ENCODE data around the gene CSF1R.

Gene CSF1R

DNA sequence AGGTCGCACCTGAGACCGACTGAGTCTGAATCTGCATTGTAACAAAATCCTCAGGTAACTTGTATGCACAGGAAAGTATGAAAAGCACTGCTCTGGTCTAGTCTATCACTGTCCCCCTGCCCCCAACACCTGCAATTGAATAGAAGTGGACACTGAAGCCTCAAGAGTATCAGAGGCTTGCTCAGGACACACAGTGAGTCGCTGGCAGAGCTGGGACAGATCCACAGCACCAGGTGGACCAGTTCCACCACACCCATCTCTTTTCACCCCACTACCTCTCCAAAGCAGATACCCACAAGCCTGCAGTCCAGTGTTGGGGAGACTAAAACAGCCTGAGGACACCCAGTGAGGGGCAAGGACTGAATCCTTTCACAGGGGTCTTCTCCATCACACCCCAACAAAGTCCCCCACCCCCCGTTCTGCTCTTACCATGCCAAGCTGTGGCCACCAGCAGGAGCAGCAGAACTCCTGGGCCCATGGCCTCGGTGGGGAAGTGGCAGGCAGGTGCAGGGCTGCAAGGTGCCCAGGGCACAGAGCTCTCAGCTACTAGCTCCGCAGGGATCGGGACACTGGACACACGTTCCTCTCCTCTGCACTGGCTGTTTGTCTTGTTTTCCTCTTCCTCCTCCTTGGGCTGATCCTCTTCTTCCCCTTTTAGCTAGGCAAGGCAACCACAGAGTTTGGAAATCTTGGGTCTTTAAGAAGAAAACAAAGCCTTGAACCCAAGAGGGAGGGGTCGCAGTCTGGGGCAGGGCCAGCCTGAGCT lies at the start of gene CSF1R:
Gene CSF1R (minus strand): TSS at position 605 of the 766 bp plus-strand sequence. CDS start 127 bp downstream, at position 478.
- no peak for DNase-seq

GRCh38 chr5:150135557-150136304 lies 49.4 kb upstream of the CSF1R start:
- DNase-seq = no peak

DNA sequence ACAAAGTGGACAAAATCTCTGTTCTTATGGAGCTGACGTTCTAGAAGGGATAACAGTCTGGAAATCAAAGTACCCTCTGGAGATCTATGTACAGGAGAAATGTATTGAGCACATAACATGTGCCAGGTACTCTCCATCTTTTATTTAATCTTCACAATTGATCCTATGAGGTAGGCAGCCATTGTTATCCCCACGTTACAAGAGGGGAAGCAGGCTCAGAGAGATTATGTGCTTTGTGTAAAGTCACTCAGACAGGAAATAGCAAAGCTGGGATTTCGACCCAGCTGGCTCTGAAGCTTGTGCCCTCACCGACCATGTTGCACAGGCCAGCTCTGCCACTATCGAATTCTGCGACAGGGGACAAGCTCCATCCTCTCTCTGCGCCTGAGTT lies 47.8 kb upstream of the CSF1R start:
- no peak for DNase-seq

DNA sequence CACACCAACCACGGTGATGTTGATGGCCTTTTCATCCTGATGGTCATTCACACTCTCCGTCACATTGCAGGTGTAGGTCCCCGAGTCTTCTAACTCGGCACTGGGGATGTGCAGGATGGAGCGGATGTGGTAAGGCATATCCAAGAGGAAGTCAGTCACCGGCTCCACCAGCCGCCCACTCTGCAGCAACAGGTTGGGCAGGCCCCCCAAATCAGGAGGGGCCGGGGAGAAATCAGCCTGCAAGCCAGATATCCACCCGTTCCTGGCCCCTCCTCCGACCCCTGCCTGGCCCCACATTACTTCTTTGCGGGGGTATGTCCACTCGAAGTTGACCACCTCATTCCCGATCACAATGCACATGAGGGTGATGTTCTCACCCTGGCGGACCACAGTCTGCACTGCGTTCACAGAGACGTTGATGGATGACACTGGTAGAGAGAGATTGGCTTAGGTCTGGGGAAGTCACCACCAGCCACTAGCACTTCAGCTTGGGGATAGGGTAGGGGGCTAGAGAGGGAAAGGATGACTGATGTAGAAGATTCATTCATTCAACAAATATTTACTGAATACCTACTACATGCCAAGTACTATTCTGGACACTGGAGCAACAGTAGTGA lies 47.3 kb upstream of the CSF1R start:
- no peak for DNase-seq

DNA sequence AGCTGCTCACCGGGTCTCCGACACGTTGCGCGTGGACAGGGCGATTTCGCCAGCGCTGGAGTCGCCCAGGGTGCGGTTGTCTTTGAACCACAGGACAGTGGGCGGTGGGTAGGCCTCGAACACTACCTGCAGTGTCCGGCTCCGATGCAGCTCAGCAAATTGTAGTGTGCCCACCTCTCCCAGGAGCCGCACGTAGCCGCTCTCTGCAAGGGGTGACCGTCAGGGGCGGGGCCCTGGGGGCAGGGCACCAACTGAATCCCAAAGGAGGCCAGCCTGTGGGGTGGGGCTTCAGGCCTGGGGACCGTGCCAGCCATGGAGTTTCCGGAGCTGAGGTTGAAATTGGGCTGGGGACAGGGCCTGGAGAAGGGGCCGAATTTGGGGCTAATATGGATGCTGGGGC lies 46.4 kb upstream of the CSF1R start:
- DNase-seq = no peak

DNA sequence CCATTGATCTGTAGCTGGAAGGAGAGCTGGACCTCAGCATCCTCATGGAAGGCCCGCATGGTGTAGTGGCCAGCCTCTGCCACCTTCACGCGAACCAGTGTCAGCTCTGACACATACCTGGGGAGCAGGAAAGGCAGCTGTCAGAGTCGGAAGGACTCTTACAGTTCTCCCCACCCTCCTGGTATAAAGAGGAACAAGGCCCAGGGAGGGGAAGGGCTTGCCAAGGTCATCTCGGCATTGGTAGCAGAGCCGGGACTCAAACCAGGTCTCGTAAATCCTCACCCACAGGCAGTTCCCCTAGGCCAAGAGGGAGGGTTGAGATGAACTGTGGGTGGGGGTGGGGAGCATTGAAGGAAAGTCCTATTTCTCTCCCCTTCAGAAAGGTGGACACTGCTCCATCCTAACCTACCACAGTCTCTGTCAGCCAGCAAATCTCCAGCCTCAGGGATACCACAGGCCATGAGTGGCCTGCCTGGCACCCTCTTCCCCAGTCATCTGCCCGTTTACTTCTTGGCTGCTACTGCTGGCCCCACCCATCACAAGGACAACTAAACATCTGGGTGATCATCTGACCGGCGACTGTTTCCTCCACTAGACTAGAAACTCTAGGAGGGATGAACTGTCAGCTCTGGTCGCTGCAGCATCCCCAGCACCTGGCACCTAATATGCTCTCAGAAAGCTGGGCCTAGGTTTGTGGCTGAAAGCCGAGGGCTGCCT lies 45.8 kb upstream of the CSF1R start:
- DNase-seq = no peak

DNA sequence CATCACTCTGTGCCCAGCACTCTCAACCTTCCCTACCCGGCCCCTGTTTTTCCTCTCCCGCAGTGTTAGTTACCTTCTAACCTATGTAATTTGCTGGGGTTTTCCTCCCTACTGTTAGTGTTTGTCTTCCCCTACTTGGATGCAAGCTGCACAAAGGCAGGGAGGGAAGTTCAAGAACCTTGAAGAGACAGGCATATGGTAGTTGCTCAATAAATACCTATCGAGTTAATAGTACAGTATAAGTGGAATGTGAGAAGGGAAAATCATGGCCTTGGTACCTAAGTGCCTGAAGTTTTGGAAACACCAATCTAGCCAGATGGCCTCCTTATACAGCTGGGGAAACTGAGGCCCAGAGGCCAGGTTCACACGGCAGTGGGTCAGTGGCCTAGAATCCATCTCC lies 45.1 kb upstream of the CSF1R start:
- no peak for DNase-seq

GRCh38 chr5:150130493-150130922 lies 44.2 kb upstream of the CSF1R start:
- no peak for DNase-seq

DNA sequence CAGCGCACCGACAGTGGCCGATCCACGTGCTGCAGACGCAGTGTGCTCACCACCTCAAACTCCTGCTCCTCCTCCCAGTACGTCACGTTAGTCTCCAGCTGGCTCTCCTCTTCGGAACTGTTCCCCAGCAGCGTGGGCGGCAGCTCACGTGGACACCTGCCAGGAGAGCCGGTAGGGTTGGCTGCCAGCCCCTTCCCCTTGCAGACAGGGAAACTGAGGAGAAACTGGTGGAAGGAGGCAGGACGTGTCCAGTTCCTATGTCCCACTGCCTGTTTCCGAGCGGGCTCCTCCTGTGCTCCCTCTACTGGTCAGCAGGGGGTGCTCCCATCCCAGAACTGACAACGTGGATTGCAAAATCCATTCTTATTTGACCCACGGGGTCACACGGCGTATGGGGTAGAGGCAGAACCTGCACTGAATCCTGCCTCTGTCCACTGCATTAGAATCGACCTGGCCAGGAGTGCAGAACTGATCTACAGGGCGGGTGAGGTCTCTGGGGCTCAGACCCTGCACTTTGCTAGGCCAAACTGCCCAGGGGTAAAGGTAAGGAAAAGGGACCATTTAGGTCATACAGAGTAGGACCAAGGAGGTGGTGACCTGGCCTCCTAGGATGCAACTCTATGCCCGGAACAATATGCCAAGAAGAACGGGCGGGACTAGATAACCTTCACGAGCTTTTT lies 43.6 kb upstream of the CSF1R start:
- peak in 51 of 58 donors; percentile 20 to 75 (median 47) for DNase-seq

DNA sequence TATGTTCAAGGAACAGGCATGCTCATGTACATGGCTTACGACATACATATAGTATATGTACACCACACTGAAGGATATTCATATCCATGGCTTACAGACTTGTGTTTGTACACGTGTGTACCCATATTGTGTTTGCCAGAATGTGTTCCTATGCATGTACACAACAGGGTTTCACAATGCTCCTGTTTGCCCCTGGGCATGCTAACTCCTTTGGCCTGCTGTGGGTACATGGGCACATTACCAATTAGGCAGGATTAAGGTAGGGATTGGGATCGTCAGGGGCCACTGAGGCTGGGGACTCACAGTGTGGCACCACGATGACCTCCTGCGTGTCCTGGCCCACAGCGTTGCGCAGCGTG lies 43.1 kb upstream of the CSF1R start:
- DNase-seq = no peak

GRCh38 chr5:150126921-150127265 lies 40.5 kb upstream of the CSF1R start:
- DNase-seq = no peak

- no peak for DNase-seq
Measured at GRCh38 chr5:150126199-150126920, 40.0 kb upstream of the CSF1R start.

GRCh38 chr5:150125334-150125733 lies 39.0 kb upstream of the CSF1R start:
- DNase-seq = no peak

- no peak for DNase-seq
Measured at GRCh38 chr5:150124596-150124995, 38.2 kb upstream of the CSF1R start.

DNA sequence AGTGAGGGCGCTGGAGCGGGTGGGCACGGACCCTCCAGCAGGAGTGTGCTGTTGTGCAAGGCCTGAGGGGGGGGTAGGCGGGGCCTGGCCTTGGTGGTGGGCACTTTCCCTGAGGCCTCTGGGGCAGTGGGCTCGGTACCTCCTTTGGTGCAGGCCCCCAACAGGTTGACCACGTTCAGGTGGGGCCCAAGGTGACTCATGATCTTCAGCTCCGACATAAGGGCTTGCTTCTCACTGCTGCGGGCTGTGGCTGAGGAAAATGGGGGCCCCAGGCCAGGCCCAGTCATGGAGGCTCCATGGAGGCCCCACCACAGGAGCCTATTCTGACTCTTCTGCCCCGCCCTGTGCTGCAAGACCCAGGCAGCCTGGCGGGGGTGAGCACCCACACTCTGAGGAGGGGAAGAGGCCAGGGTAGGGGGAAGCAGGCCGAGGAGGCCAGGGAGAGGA lies 37.8 kb upstream of the CSF1R start:
- no peak for DNase-seq

DNA sequence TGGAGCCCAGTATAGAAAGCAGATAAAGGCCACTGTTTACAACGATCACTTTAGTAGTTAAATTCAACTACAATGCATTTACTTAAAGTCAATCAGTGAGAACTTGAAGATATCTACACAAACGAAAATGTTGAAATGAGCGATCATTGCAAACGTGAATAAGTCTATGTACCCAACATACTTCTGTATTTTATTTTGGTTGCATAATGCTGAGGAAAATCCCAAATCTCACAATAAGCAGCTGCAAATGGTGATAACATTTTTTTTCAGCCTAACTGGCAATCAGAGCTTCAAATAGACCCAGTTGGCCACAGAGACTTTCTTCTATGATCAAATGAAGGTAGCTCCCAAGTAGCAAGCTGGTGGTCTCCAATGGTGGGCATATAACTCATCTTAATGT lies 37.2 kb upstream of the CSF1R start:
- DNase-seq = no peak

DNA sequence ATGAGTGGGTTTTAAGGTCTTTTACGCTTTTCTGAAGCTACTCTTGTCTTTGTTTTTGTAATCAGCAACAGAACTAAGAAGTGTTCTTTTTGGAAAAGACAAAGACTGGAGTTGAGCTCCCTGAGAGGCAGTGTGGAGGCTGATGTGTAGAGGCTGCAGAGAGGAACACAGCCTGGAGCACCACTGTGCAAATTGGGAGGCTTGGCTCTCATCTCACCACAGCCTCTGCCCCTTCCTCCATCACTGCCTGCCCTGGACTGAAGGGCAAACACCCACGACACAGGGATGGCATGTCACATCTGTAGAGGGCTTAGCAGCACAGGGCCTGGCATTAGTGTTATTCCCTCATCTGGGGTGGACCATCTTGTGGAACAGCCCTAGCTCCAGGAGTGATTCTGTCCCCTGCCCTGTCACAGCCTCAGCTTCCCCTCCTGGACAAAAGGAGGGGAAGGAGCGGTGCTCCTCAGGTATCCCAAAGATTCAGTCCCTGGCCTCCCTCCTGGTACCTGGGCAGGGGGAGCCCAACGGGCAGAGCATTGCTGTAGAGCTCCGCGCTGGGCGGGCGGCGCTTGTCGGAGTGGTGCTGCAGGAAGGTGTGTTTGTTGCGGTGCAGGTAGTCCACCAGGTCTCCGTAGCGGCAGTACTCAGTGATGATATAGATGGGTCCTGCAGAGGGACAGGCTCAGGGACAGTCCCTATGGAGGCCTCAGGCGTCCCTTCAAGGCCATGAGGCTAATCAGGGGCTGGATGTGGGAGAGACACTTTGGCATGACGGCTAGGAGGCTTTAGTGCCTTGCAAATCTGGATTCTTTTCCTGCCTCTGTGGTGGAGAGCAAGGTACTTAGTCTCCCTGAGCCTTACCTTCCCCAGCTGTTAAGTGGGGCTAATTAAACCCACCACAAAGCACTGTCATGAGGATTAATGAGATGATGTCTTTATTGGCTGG lies 36.5 kb upstream of the CSF1R start:
- no peak for DNase-seq

DNA sequence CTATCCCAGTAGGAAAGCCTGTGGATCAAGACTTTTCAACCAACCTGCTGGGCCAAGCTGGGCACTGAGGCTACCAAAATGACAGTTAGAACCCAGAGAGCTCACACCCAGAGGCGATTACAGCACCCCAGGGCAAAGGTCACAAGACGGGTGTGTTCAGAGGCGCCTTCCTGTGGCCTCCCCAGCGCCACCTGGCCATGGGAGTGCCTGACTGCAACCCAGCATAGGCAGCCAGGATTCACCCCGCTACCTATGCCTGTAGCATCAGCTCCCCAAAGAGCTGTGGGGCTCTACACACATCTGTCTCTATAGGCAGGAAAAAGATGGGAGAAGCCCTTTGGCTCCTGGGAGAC lies 35.8 kb upstream of the CSF1R start:
- no peak for DNase-seq

DNA sequence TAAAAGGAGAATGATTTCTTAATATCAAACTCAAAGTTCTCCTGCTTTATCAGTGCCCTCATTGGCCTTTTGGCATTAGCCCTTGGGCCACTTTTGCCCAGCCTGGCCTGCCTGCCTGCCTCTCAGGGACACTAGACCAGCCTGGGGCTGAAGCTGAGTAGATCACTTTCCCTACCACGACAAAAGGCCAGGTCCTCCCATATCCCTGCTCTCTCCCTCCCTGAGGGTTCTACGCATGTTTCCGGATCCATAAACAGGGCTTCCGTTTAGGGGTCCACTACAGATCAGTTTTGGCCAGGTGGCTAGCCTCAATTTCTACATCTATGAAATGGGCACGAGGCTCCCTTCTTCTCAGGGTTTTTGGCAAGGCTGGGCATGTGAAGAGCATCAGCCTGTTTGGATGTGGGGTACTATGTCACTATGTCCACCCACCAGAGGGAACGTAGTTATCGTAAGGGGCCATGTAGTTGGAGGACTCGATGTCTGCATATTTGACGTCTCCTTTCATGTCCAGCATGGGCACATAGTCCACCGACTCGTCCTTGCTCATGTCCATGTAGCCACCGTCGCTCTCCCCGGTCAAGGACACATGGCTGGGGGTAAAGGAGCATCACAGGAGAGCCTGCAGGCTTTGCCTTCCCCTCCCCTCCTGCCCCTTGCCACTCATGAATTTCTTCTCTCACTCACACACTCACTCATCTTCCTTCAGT lies 35.2 kb upstream of the CSF1R start:
- DNase-seq = no peak

Measured in anterior cingulate cortex (tissue), 58 donors.